WTC11 (cell line): ENCODE results near the gene CGREF1. TPM values are rescaled to one million over a fixed set of nuclear protein-coding genes. Genes with fewer than 3 reads are reported as not detected.
A peak's percentile ranks its signal among the peaks of the same experiment; 100 is the strongest.

ENCODE experiments used
- CBFB ChIP-seq: sonication (generic); formaldehyde crosslinking; IDR thresholded peaks from 2 replicates; pipeline ENCODE4 v1.8.1; 2022; ENCODE audit warnings: mild to moderate bottlenecking, low read depth, missing genetic modification reagents
- ELF4 ChIP-seq: sonication (generic); formaldehyde crosslinking; IDR thresholded peaks from 2 replicates; pipeline ENCODE4 v1.8.1; 2022; ENCODE audit warnings: low read depth, mild to moderate bottlenecking, moderate library complexity, missing genetic modification reagents
- FOXK1 ChIP-seq: sonication (generic); formaldehyde crosslinking; IDR thresholded peaks from 2 replicates; pipeline ENCODE4 v1.8.0; 2022; ENCODE audit warnings: mild to moderate bottlenecking, moderate library complexity, missing genetic modification reagents
- GABPB1 ChIP-seq: sonication (generic); formaldehyde crosslinking; IDR thresholded peaks from 2 replicates; pipeline ENCODE4 v1.8.1; 2023; ENCODE audit warnings: mild to moderate bottlenecking, missing genetic modification reagents
- JUN ChIP-seq: sonication (generic); formaldehyde crosslinking; IDR thresholded peaks from 2 replicates; pipeline ENCODE4 v1.8.0; 2023; ENCODE audit warnings: mild to moderate bottlenecking, missing genetic modification reagents
- NR2C2 ChIP-seq: sonication (generic); formaldehyde crosslinking; IDR thresholded peaks from 2 replicates; pipeline ENCODE4 v1.8.0; 2022; ENCODE audit warnings: mild to moderate bottlenecking, missing genetic modification reagents
- OVOL2 ChIP-seq: fragments of 250-450 bp; sonication (Bioruptor Pico); IDR thresholded peaks from 2 replicates; pipeline ENCODE4 v1.9.0; 2021; ENCODE audit warnings: mild to moderate bottlenecking, borderline replicate concordance
- PRRX2 ChIP-seq: fragments of 250-450 bp; sonication (Bioruptor Pico); IDR thresholded peaks from 2 replicates; pipeline ENCODE4 v1.8.0; 2021; ENCODE audit warnings: mild to moderate bottlenecking
- RORB ChIP-seq: fragments of 250-450 bp; sonication (Bioruptor Pico); IDR thresholded peaks from 2 replicates; pipeline ENCODE4 v1.9.0; 2021; ENCODE audit warnings: mild to moderate bottlenecking
- SMAD4 ChIP-seq: sonication (generic); formaldehyde crosslinking; IDR thresholded peaks from 2 replicates; pipeline ENCODE4 v1.8.0; 2022; ENCODE audit warnings: mild to moderate bottlenecking, missing genetic modification reagents
- SP1 ChIP-seq: sonication (generic); formaldehyde crosslinking; conservative IDR thresholded peaks from 2 replicates; pipeline ENCODE4 v1.8.1; 2022; ENCODE audit warnings: missing genetic modification reagents
- ZNF416 ChIP-seq: fragments of 250-450 bp; sonication (Bioruptor Pico); IDR thresholded peaks from 2 replicates; pipeline ENCODE4 v1.9.0; 2021; ENCODE audit warnings: mild to moderate bottlenecking, inconsistent platforms
- total RNA-seq: library from RNA; stranded (reverse); gene quantifications from 3 replicates; pipeline ENCODE4 v1.2.3, GENCODE V29; 2021
- TF ChIP-seq, protein P1 (sequence below): fragments of 200-600 bp; IDR thresholded peaks from 2 replicates; pipeline ENCODE4 v1.8.0; 2022; ENCODE audit warnings: antibody characterized with exemption
- TF ChIP-seq, protein P2 (sequence below): sonication (generic); formaldehyde crosslinking; IDR thresholded peaks from 2 replicates; pipeline ENCODE4 v1.8.1; 2022; ENCODE audit warnings: mild to moderate bottlenecking, moderate library complexity, missing genetic modification reagents
- TF ChIP-seq, protein P3 (sequence below): sonication (generic); formaldehyde crosslinking; IDR thresholded peaks from 2 replicates; pipeline ENCODE4 v1.8.1; 2023; ENCODE audit warnings: mild to moderate bottlenecking, missing genetic modification reagents, moderate library complexity
- TF ChIP-seq, protein P4 (sequence below): fragments of 250-450 bp; sonication (Bioruptor Pico); IDR thresholded peaks from 2 replicates; pipeline ENCODE4 v2.1.2; 2022; ENCODE audit warnings: mild to moderate bottlenecking, moderate library complexity
- TF ChIP-seq, protein P5 (sequence below): fragments of 250-450 bp; sonication (Bioruptor Pico); IDR thresholded peaks from 2 replicates; pipeline ENCODE4 v1.9.0; 2021; ENCODE audit warnings: moderate library complexity, mild to moderate bottlenecking, inconsistent platforms, borderline replicate concordance
- TF ChIP-seq, protein P6 (sequence below): sonication (generic); formaldehyde crosslinking; IDR thresholded peaks from 2 replicates; pipeline ENCODE4 v1.8.0; 2023; ENCODE audit warnings: missing genetic modification reagents, mild to moderate bottlenecking, borderline replicate concordance
- TF ChIP-seq, protein P7 (sequence below): sonication (generic); formaldehyde crosslinking; IDR thresholded peaks from 2 replicates; pipeline ENCODE4 v1.8.0; 2022; ENCODE audit warnings: mild to moderate bottlenecking, missing genetic modification reagents

CGREF1 gene
- total RNA-seq, 1 experiment from 2014 or later: 3.5 TPM

DNA sequence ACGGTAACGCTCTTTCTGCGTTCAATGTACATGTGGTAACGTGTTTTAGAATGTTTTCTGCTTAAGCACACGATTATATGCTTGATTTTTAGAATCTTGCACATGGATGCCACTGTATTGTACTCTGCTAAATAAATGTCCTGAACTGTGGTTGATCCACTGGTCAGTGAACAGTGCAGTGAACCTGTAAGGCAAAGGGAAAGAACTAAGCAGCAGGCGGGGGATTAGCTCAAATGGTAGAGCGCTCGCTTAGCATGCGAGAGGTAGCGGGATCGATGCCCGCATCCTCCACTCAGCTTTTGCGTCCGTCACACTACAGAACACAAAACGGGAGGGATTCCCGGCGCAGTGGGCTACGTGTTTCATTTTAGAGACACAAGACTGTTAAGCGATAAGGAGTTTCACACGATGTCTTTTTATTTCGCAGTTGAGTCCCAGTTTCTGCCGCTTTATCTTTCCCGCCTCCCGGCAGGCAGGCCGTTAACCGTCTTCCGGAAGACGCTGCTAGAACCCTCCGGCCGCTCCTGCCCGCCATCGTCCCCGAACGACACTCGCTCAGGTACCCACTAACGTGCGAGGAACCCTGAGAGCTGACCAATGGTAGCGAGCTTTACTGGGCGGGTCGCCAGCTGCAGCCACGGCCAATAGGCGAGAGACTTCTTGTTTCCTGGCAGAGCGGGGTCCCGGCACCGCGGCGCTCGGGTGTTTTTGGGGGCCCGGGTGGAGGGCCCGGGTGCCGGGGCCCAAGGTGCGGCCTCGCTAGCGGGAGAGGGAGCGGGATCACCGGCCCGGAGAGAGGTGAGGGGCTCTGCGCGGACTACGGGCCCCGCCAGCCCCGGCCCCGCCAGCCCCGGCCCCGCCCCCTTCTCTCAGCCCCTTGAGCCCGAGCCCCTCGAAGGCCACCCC, 67.7 kb downstream of the CGREF1 start, which contains the start of gene AGBL5 (continued):
- TF ChIP-seq, protein P1, sequence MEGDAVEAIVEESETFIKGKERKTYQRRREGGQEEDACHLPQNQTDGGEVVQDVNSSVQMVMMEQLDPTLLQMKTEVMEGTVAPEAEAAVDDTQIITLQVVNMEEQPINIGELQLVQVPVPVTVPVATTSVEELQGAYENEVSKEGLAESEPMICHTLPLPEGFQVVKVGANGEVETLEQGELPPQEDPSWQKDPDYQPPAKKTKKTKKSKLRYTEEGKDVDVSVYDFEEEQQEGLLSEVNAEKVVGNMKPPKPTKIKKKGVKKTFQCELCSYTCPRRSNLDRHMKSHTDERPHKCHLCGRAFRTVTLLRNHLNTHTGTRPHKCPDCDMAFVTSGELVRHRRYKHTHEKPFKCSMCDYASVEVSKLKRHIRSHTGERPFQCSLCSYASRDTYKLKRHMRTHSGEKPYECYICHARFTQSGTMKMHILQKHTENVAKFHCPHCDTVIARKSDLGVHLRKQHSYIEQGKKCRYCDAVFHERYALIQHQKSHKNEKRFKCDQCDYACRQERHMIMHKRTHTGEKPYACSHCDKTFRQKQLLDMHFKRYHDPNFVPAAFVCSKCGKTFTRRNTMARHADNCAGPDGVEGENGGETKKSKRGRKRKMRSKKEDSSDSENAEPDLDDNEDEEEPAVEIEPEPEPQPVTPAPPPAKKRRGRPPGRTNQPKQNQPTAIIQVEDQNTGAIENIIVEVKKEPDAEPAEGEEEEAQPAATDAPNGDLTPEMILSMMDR: no peak
- TF ChIP-seq, protein P2, sequence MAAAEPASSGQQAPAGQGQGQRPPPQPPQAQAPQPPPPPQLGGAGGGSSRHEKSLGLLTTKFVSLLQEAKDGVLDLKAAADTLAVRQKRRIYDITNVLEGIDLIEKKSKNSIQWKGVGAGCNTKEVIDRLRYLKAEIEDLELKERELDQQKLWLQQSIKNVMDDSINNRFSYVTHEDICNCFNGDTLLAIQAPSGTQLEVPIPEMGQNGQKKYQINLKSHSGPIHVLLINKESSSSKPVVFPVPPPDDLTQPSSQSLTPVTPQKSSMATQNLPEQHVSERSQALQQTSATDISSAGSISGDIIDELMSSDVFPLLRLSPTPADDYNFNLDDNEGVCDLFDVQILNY: peak; percentile 86
- TF ChIP-seq, protein P3, sequence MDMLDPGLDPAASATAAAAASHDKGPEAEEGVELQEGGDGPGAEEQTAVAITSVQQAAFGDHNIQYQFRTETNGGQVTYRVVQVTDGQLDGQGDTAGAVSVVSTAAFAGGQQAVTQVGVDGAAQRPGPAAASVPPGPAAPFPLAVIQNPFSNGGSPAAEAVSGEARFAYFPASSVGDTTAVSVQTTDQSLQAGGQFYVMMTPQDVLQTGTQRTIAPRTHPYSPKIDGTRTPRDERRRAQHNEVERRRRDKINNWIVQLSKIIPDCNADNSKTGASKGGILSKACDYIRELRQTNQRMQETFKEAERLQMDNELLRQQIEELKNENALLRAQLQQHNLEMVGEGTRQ (CRISPR knock-in tag): no peak
- TF ChIP-seq SP1 (peak; percentile 80), RORB (CRISPR knock-in tag) (no peak), GABPB1 (CRISPR knock-in tag) (peak; percentile 77), ELF4 (CRISPR knock-in tag) (no peak; the same call in 1 of the 2 replicates), PRRX2 (CRISPR knock-in tag) (peak; percentile 64; the same call in 1 of the 2 replicates), JUN (CRISPR knock-in tag) (0 out of 2 replicates have a peak, but pooled peaks have one; percentile 15), CBFB (CRISPR knock-in tag) (no peak), FOXK1 (CRISPR knock-in tag) (peak; percentile 87; the same call in 1 of the 2 replicates), OVOL2 (peak; percentile 74), NR2C2 (CRISPR knock-in tag) (no peak), SMAD4 (CRISPR knock-in tag) (no peak), ZNF416 (CRISPR knock-in tag) (peak; percentile 79; the same call in 1 of the 2 replicates)
- TF ChIP-seq, protein P4, sequence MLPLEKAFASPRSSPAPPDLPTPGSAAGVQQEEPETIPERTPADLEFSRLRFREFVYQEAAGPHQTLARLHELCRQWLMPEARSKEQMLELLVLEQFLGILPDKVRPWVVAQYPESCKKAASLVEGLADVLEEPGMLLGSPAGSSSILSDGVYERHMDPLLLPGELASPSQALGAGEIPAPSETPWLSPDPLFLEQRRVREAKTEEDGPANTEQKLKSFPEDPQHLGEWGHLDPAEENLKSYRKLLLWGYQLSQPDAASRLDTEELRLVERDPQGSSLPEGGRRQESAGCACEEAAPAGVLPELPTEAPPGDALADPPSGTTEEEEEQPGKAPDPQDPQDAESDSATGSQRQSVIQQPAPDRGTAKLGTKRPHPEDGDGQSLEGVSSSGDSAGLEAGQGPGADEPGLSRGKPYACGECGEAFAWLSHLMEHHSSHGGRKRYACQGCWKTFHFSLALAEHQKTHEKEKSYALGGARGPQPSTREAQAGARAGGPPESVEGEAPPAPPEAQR: no peak
- TF ChIP-seq, protein P5, sequence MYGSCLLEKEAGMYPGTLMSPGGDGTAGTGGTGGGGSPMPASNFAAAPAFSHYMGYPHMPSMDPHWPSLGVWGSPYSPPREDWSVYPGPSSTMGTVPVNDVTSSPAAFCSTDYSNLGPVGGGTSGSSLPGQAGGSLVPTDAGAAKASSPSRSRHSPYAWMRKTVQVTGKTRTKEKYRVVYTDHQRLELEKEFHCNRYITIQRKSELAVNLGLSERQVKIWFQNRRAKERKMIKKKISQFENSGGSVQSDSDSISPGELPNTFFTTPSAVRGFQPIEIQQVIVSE (CRISPR knock-in tag): peak; percentile 95
- TF ChIP-seq, protein P6, sequence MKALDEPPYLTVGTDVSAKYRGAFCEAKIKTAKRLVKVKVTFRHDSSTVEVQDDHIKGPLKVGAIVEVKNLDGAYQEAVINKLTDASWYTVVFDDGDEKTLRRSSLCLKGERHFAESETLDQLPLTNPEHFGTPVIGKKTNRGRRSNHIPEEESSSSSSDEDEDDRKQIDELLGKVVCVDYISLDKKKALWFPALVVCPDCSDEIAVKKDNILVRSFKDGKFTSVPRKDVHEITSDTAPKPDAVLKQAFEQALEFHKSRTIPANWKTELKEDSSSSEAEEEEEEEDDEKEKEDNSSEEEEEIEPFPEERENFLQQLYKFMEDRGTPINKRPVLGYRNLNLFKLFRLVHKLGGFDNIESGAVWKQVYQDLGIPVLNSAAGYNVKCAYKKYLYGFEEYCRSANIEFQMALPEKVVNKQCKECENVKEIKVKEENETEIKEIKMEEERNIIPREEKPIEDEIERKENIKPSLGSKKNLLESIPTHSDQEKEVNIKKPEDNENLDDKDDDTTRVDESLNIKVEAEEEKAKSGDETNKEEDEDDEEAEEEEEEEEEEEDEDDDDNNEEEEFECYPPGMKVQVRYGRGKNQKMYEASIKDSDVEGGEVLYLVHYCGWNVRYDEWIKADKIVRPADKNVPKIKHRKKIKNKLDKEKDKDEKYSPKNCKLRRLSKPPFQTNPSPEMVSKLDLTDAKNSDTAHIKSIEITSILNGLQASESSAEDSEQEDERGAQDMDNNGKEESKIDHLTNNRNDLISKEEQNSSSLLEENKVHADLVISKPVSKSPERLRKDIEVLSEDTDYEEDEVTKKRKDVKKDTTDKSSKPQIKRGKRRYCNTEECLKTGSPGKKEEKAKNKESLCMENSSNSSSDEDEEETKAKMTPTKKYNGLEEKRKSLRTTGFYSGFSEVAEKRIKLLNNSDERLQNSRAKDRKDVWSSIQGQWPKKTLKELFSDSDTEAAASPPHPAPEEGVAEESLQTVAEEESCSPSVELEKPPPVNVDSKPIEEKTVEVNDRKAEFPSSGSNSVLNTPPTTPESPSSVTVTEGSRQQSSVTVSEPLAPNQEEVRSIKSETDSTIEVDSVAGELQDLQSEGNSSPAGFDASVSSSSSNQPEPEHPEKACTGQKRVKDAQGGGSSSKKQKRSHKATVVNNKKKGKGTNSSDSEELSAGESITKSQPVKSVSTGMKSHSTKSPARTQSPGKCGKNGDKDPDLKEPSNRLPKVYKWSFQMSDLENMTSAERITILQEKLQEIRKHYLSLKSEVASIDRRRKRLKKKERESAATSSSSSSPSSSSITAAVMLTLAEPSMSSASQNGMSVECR (CRISPR knock-in tag): 0 out of 2 replicates have a peak, but pooled peaks have one; percentile 16
- TF ChIP-seq, protein P7, sequence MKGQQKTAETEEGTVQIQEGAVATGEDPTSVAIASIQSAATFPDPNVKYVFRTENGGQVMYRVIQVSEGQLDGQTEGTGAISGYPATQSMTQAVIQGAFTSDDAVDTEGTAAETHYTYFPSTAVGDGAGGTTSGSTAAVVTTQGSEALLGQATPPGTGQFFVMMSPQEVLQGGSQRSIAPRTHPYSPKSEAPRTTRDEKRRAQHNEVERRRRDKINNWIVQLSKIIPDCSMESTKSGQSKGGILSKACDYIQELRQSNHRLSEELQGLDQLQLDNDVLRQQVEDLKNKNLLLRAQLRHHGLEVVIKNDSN (CRISPR knock-in tag): peak; percentile 35; the same call in 1 of the 2 replicates

Other genes with a start within 250 kb of the CGREF1 start
- 4.9 to 10.3 TPM (median 6.0 TPM) in 3 replicates for gene MAPRE3, start 148.5 kb downstream of the CGREF1 start, total RNA-seq
- gene TMEM214, start 86.2 kb downstream of the CGREF1 start, total RNA-seq: 46.4 to 57.1 TPM (median 48.9 TPM) in 3 replicates
- 43.0 to 57.1 TPM (median 55.6 TPM) in 3 replicates for gene AGBL5, start 67.5 kb downstream of the CGREF1 start, total RNA-seq
- gene OST4, start 47.5 kb downstream of the CGREF1 start, total RNA-seq: 210 to 239 TPM (median 226 TPM) in 3 replicates
- 3.0 to 4.0 TPM (median 3.5 TPM) in 3 replicates for gene EMILIN1, start 40.5 kb downstream of the CGREF1 start, total RNA-seq
- 15.5 to 17.4 TPM (median 17.4 TPM) in 3 replicates for gene KHK, start 32.4 kb downstream of the CGREF1 start, total RNA-seq
- gene ABHD1, start 4.7 kb upstream of the CGREF1 start, total RNA-seq: 0.31 to 0.62 TPM (median 0.53 TPM) in 3 replicates
- gene PREB, start 15.5 kb upstream of the CGREF1 start, total RNA-seq: 56.7 to 69.2 TPM (median 56.7 TPM) in 3 replicates
- not detected in 3 replicates for gene PRR30, start 20.3 kb upstream of the CGREF1 start, total RNA-seq
- 0.05 to 0.14 TPM (median 0.13 TPM) in 3 replicates for gene TCF23, start 29.9 kb upstream of the CGREF1 start, total RNA-seq
- 97.2 to 115 TPM (median 109 TPM) in 3 replicates for gene ATRAID, start 92.9 kb upstream of the CGREF1 start, total RNA-seq
- 80.8 to 111 TPM (median 86.4 TPM) in 3 replicates for gene SLC5A6, start 93.1 kb upstream of the CGREF1 start, total RNA-seq
- gene CAD, start 98.2 kb upstream of the CGREF1 start, total RNA-seq: 145 to 178 TPM (median 150 TPM) in 3 replicates
- 8.0 to 8.9 TPM (median 8.1 TPM) in 3 replicates for gene SLC30A3, start 143.9 kb upstream of the CGREF1 start, total RNA-seq
- 0.18 to 0.44 TPM (median 0.34 TPM) in 3 replicates for gene DNAJC5G, start 156.3 kb upstream of the CGREF1 start, total RNA-seq
- 3.0 to 3.4 TPM (median 3.3 TPM) in 3 replicates for gene TRIM54, start 163.3 kb upstream of the CGREF1 start, total RNA-seq
- gene UCN, start 189.3 kb upstream of the CGREF1 start, total RNA-seq: 0.68 to 1.2 TPM (median 0.71 TPM) in 3 replicates
- gene MPV17, start 204.0 kb upstream of the CGREF1 start, total RNA-seq: 51.5 to 60.4 TPM (median 59.3 TPM) in 3 replicates
- gene GTF3C2, start 237.6 kb upstream of the CGREF1 start, total RNA-seq: 103 to 123 TPM (median 107 TPM) in 3 replicates